Esophagus muscularis mucosa (tissue), 4 donors: ENCODE measurements around the gene COBL. TPM values are rescaled to one million over a fixed set of nuclear protein-coding genes. Genes with fewer than 3 reads are reported as not detected.

Source experiments
- DNase-seq: peaks from one replicate; pipeline ENCODE4 v3.0.0-alpha.2; 2017; ENCODE audit errors: extremely low spot score
- H3K27ac ChIP-seq, 4 donors: fragments of 200-600 bp; sonication (generic); replicated peaks in 1 of 4; 1 replicate in 3 of 4; 2 replicates in 1 of 4; pipeline ENCODE4 v1.5.1; 2016 to 2019; ENCODE audit warnings: mild to moderate bottlenecking in 1 of 4
- H3K27me3 ChIP-seq, 4 donors: fragments of 200-600 bp; sonication (generic); one replicate each; pipeline versions ENCODE4 v1.5.1 to v1.6.0; 2016 to 2019
- H3K36me3 ChIP-seq, 4 donors: fragments of 200-600 bp; sonication (generic); one replicate each; pipeline ENCODE4 v1.5.1; 2016 to 2019
- H3K4me1 ChIP-seq, 4 donors: fragments of 200-600 bp; sonication (generic); one replicate each; pipeline ENCODE4 v1.5.1; 2016 to 2019
- H3K4me3 ChIP-seq, 4 donors: fragments of 200-600 bp; sonication (generic); 1 replicate in 2 of 4; 2 replicates in 2 of 4; pipeline ENCODE4 v1.5.1; 2016 to 2019; ENCODE audit warnings: mild to moderate bottlenecking in 4 of 4, moderate library complexity in 1 of 4
- H3K9me3 ChIP-seq, 4 donors: fragments of 200-600 bp; sonication (generic); 1 replicate in 3 of 4; 2 replicates in 1 of 4; pipeline ENCODE4 v1.5.1; 2016 to 2019
- EP300 ChIP-seq: sonication (generic); formaldehyde crosslinking; IDR thresholded peaks from one replicate; pipeline ENCODE4 v1.6.1; 2017; ENCODE audit warnings: antibody characterized with exemption
- POLR2A ChIP-seq: fragments of 450-650 bp; IDR thresholded peaks from one replicate; pipeline ENCODE4 v1.6.1; 2017; ENCODE audit warnings: antibody characterized with exemption, moderate library complexity, mild to moderate bottlenecking, low read depth
- POLR2AphosphoS5 ChIP-seq, 2 donors: sonication (generic); formaldehyde crosslinking; IDR thresholded peaks; one replicate each; pipeline ENCODE4 v1.6.1; 2017; ENCODE audit warnings: antibody characterized with exemption in 2 of 2
- WGBS: methylation state at CpG from one replicate; pipeline ENCODE4 v1.1.5; 2018; 5-methylcytosine and 5-hydroxymethylcytosine counted together
- intact Hi-C: fragments of 100-400 bp; cut with DNase I; formaldehyde crosslinking; loops from one replicate; pipeline ENCODE4 v1.15.1; 2023
- total RNA-seq, 4 donors: library from RNA; depleted of rRNA; stranded (reverse); fragments of >200 nt; gene quantifications; one replicate each; pipeline versions ENCODE4 v1.1.0 to v1.2.1, GENCODE V29; 2016
- TF ChIP-seq, protein P1 (sequence below), 3 experiments: fragments of 200-600 bp in 2 of 3; fragments of 450-650 bp in 1 of 3; sonication (generic) in 2 of 3; IDR thresholded peaks; one replicate each; pipeline ENCODE4 v1.5.1; 2017 to 2019; ENCODE audit warnings: antibody characterized with exemption in 3 of 3, mild to moderate bottlenecking in 2 of 3, moderate library complexity in 1 of 3

Gene COBL
- total RNA-seq, 4 donors from 2014 or later = 29.8 to 51.4 (median 45.9) TPM

DNA sequence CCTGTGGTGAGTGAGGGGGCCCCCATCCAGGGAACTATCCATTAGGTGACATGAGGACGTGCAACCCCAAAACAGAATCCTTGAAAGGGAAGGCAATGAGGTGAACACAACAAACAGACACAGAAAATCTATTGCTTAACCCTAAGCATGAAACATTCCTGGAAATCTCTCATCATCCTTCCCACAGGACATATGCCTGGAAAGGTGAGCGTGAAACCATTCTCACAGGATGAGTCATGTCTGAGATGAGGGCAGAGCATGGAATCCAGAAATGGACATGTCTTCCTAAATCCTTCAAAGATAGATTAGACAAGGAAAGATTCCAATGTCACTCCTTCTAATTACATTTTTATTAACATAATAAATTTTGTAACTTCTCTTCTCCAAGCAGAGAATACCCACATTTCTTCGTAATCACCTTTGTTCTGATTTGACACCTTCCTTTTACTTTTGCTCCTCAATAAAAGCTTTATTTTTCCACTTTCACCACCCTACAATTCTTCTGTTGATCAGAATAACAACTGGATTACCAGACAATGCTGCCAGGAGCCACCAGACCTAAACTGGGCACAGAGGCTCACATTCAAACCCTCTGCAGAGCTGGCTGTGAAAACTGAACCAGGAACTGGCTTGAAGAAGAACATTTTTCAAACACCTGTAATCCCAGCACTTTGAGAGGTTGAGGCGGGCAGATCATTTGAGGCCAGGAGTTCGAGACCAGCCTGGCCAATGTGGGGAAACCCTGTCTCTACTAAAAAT, 67.2 kb downstream of the COBL start:
- H3K9me3 ChIP-seq = no peaks in the 10 kb centered on the region
- no peak for TF ChIP-seq POLR2AphosphoS5 (IDR thresholded peaks at IDR 0.05)
- TF ChIP-seq EP300 = no peak
- TF ChIP-seq, protein P1, sequence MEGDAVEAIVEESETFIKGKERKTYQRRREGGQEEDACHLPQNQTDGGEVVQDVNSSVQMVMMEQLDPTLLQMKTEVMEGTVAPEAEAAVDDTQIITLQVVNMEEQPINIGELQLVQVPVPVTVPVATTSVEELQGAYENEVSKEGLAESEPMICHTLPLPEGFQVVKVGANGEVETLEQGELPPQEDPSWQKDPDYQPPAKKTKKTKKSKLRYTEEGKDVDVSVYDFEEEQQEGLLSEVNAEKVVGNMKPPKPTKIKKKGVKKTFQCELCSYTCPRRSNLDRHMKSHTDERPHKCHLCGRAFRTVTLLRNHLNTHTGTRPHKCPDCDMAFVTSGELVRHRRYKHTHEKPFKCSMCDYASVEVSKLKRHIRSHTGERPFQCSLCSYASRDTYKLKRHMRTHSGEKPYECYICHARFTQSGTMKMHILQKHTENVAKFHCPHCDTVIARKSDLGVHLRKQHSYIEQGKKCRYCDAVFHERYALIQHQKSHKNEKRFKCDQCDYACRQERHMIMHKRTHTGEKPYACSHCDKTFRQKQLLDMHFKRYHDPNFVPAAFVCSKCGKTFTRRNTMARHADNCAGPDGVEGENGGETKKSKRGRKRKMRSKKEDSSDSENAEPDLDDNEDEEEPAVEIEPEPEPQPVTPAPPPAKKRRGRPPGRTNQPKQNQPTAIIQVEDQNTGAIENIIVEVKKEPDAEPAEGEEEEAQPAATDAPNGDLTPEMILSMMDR (IDR thresholded peaks at IDR 0.05) = no peak
- no peak for TF ChIP-seq POLR2A
- no peaks in the 10 kb centered on the region for H3K36me3 ChIP-seq
- H3K27me3 ChIP-seq = no peaks in the 10 kb centered on the region
- WGBS = 86% methylated on average over 5 of the region's 5 CpGs
- H3K4me3 ChIP-seq = no peak overlapping the region
- H3K4me1 ChIP-seq = peaks cover 5 to 42% (median 21%) of the 10 kb centered on the region in 4 donors
- intact Hi-C loops = no loop called here
- DNase-seq = no peak
- no peak overlapping the region for H3K27ac ChIP-seq

DNA sequence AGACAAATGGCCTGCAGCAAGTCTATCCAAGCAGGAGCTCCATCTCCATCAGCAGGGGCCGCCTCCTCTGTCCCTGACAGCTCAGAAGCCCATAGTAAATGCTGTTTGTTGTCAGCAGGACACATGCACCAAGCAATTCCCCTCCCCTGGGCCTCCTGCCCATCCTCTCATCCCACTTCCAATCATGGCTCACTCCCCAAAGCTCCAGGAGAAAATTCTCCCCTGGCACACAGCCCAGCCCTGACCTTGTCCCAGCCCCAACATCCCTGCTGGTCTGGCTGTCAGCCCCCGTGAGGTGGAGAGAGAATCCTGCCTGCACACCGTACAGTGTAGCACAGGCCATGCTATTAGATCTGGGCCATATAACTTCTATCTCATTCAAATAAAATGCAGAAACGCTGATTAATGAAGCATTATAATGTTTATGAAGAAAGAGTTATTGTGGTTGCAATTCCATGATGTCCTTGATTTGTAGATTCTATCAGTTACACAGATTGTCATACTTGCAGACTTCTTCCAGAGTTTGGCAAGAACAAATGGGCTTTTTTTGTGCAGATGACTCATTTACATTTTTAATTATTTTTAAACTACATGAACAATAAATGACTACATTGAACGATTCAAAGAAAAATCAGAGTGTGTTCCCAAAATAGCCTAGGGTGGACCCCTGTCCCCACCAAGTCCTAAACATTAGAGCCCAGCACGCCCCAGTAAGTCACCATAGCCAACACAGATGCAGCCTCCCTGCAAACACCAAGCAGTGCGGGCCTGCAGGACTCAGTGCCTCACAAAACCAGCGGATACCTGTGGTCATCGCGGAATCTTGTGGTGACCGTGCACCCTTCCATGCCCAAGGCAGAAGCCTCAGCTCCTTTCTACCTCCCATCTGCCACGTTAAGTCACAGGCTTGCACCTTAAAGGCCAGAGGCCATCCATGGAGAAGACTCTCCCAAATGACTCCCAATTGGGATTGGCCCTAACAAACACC, 70.1 kb downstream of the COBL start:
- H3K9me3 ChIP-seq = no peaks in the 10 kb centered on the region
- H3K36me3 ChIP-seq = no peaks in the 10 kb centered on the region
- no peak overlapping the region for H3K4me3 ChIP-seq
- intact Hi-C loops = no loop called here
- DNase-seq = no peak
- WGBS = 52% methylated on average over 8 of the region's 12 CpGs
- H3K4me1 ChIP-seq = peaks cover 2 to 48% (median 26%) of the 10 kb centered on the region in 4 donors
- no peak overlapping the region for H3K27ac ChIP-seq
- H3K27me3 ChIP-seq = no peaks in the 10 kb centered on the region
- no peak for TF ChIP-seq POLR2AphosphoS5 (IDR thresholded peaks at IDR 0.05)

DNA sequence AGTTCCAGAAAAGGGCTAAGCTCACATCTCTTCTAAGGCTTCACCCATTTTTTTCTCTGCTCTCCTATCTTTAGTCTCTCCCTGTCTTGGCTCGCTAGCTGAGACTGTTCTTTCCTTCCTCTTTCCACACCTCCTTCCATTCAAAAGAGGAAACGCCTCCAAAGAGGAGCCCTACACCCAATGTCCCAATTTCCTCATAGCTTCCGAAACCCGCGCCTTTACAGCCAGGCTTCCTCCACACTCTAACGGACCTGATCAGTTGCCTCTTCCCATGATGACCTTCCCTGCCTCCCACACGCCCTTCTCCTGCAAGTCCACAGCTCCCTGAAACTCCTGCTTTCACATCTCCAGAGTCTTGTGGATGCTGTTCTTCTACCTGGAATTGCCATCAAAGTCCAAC, 71.7 kb downstream of the COBL start:
- no peak overlapping the region for H3K4me3 ChIP-seq
- DNase-seq = no peak
- H3K27me3 ChIP-seq = no peaks in the 10 kb centered on the region
- TF ChIP-seq EP300 (no peak), POLR2AphosphoS5 (IDR thresholded peaks at IDR 0.05) (no peak), POLR2A (no peak)
- TF ChIP-seq, protein P1 (IDR thresholded peaks at IDR 0.05) = no peak
- no peaks in the 10 kb centered on the region for H3K9me3 ChIP-seq
- H3K36me3 ChIP-seq = no peaks in the 10 kb centered on the region
- peaks cover 2 to 38% (median 20%) of the 10 kb centered on the region in 4 donors for H3K4me1 ChIP-seq
- H3K27ac ChIP-seq = no peak overlapping the region
- 76% methylated on average over 7 of the region's 7 CpGs for WGBS
- intact Hi-C loops = no loop called here

DNA sequence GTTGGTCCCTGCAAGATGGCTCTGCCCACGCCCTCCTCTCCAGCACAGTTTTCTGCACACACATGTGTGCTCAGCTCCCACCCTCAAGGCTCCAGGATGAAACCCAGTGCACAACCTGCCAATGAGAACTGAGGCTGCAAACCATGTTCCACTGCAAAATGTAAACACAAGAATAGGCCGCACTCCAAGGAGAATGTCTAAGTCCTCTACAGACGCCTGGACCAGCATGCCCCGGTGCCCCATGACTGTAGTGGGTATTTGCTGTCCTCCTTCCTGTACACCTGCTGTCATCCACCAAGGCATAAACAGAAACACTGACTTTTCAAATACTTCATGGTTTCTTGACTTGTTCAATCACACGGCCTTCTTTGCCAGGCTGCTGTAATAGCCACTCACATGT, 72.6 kb downstream of the COBL start:
- Histone ChIP-seq H3K27ac (no peak overlapping the region), H3K9me3 (no peaks in the 10 kb centered on the region), H3K4me3 (no peak overlapping the region), H3K27me3 (no peaks in the 10 kb centered on the region), H3K36me3 (no peaks in the 10 kb centered on the region), H3K4me1 (peaks cover 0 to 30% (median 20%) of the 10 kb centered on the region in 4 donors)
- no peak for DNase-seq
- TF ChIP-seq POLR2AphosphoS5 (IDR thresholded peaks at IDR 0.05) (no peak), EP300 (no peak), POLR2A (no peak)
- TF ChIP-seq, protein P1 (IDR thresholded peaks at IDR 0.05) = no peak
- 90% methylated on average over 4 of the region's 5 CpGs for WGBS
- intact Hi-C loops = no loop called here

DNA sequence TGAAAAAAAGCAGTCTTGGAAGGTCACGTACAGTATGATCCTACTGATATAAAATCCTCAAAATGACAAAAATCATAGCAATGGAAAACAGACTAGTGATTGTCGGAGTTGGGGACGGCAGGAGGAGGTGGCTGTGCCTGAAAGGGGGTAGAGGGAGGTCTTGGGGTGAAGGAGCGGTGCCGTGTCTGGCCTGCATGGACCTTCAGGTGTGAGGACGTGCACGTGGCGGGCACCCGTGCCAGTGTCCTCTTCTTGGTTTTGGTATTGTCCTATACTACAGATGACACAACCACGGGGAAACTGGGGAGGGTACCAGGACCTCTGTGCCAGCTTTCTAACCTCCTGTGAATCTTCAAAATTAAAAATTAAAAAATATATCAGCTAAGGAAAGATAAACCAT, 73.0 kb downstream of the COBL start:
- Histone ChIP-seq H3K27ac (no peak overlapping the region), H3K36me3 (no peaks in the 10 kb centered on the region), H3K4me3 (no peak overlapping the region), H3K27me3 (no peaks in the 10 kb centered on the region), H3K9me3 (no peaks in the 10 kb centered on the region), H3K4me1 (peaks cover 0 to 27% (median 20%) of the 10 kb centered on the region in 4 donors)
- intact Hi-C loops = no loop called here
- DNase-seq = no peak
- TF ChIP-seq POLR2A (no peak), EP300 (no peak), POLR2AphosphoS5 (IDR thresholded peaks at IDR 0.05) (no peak)
- TF ChIP-seq, protein P1 (IDR thresholded peaks at IDR 0.05) = no peak
- WGBS = 94% methylated on average over 10 of the region's 10 CpGs
